DLD1 (cell line): Measurements from ENCODE around the gene SESTD1.
"Not testable (repeated sequence)": the region's sequence is repeated elsewhere in the genome, so short reads cannot be mapped to it uniquely, and the experiment has no call there.

ENCODE experiments used
- in situ Hi-C: cut with HindIII; loops from 2 replicates; pipeline ENCODE4 v1.10.0; 2017; ENCODE audit warnings: low sequenced_read_pairs

Gene SESTD1

DNA sequence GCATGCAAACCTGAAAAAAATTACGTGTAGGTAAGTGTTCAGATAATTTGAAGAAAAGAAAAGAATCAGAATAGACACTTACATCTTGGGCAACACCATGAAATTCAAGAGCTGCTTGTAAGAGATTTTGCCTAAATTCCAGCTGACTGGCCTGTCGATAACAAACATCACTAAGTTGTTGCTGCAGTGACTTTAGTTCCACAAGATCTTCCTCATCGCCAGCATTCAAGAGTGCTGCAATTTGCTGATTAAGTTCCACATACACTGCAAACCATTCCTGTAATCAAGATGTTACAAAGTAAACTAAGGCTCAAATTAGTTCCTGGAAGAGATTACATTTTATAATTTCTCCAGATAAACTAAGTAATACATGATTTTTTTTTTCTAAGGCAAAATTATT is 140.3 kb downstream of the SESTD1 start:
- in situ Hi-C loops, result no loop called here

DNA sequence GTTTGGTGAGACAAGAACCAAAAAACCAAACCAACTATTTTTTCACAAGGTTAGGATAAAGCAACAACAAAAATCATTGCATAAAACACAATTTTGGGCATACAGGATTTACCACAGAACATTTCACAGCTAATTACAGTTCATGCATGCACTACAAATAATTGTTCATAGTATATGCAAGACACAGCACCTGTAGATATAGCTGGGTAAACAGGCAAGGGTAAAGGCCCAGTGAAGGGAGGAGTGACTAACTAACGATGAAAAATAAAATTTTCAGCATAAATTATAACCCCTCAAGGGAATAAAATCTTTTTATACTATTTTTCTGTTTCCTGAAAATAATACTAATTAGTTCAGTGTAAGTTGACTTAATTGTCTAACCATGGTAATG is 141.4 kb downstream of the SESTD1 start:
- in situ Hi-C loops, result no loop called here

GRCh38 chr2:179107737-179108136 is 156.9 kb downstream of the SESTD1 start:
- in situ Hi-C loops, result no loop called here

DNA sequence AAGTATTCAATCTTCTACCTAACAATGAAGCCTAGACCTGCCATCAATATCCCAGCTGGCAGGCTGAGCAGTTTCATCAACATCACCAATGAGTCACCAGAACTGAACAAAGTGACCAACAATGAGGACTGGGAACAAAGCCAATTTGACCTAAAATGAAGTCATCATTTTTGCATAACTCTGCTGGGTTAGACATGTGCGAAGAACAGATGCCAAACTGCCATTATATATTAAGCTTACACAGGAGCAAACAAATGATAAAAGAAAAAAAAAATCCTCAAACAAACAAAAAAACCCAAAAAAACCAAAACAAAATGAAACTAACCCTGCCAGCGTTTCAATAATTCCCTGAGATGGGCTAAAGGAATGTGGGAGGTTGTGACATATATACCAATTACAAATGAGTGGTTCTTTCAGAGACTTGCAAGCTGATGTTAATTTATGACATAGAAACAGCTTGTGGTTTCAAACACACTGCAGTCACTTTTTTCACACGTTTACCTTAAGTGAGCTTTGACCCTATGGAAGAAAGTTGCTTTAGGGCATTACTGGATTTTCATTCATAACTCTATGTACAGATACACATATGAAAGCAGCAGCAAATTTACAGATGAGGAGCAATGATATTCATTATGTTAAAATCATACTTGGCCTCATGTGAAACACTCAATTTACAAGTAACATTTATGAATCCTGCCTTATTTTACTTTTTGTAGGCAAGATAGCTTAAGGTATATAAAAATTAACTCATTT is 157.8 kb downstream of the SESTD1 start:
- in situ Hi-C loops, result no loop called here

- in situ Hi-C loops, result no loop called here
Measured at GRCh38 chr2:179106342-179106675, 158.3 kb downstream of the SESTD1 start.

- in situ Hi-C loops, result no loop called here
Measured at GRCh38 chr2:179104736-179105135, 159.9 kb downstream of the SESTD1 start.

DNA sequence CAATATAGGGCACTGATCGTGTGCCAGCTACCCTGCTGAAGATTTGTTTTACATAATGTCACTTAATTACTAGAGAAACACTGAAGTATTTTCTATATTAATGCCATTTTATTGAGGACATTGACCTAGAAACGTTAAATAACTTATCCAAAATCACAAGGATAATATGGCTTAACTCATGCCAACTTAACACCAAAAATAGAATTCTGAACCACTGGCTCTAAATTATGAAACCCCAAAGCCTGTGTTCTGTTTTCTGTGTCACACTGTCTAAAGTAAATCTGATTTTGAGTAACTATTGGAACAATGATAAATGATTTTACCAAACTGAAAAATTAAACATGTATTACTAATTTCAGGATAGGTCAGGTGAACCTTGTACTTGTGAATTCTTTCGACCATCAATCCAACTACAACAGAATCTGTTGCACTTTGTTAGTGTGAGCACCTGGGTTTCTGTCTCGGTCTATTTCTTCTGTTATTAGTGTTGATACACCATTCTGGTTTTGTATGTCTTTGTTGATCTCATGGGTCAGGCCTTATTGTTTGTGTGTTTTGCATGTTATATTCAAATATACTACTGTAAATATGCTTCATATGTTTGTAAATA is 166.4 kb downstream of the SESTD1 start:
- in situ Hi-C loops, result no loop called here

DNA sequence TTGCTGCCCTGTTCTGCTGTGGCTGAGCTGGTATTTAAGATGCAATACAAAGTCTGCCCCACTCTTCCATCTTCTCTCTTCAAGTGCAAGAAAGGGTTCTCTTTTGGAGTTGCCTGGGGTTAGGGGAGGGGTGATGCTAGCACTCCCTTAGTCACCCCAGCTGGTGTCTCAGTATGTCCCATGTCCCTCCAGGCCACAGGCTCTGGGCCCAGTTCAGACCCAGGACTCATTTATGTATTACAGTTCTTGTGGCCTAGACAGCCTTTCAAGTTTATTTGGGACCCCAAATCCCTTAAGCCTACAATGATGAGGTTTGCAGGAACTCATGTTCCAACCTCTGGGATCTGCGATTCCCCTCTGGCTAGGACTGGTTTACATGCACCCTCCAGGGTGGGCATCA is 167.5 kb downstream of the SESTD1 start:
- in situ Hi-C loops, result no loop called here

DNA sequence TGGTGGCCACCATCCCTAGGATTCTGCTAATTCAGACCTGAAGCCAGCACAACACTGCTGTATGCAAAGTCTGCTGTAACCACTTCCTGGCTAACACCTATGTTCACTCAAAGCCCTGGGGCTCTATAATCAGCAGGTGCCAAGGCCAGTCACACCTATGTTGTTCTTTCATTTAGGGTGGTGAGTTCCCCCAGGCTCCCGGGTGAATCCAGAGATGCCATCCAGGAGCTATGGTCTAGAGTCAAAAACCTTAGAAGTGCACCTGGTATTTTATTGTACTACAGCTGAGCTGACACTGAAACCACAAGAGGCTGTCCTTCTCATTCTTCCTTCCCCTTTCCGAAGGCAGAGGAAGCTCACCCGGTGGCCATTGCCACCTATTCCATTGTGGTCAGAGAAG is 168.5 kb downstream of the SESTD1 start:
- in situ Hi-C loops, result no loop called here

DNA sequence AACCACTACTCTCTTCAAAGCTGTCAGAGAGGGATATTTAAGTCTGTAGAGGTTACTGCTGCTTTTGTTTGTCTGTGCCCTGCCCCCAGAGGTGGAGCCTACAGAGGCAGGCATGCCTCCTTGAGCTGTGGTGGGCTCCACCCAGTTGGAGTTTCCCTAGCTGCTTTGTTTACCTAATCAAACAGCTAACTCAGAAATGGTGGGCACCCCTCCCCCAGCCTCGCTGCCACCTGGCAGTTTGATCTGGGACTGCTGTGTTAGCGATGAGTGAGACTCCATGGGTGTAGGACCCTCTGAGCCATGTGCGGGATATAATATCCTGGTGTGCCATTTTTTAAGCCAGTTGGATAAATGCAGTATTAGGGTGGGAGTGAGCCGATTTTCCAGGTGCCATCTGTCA is 171.7 kb downstream of the SESTD1 start:
- in situ Hi-C loops, result not testable (repeated sequence)

- in situ Hi-C loops, result no loop called here
Measured at GRCh38 chr2:179082697-179083096, 181.9 kb downstream of the SESTD1 start.

DNA sequence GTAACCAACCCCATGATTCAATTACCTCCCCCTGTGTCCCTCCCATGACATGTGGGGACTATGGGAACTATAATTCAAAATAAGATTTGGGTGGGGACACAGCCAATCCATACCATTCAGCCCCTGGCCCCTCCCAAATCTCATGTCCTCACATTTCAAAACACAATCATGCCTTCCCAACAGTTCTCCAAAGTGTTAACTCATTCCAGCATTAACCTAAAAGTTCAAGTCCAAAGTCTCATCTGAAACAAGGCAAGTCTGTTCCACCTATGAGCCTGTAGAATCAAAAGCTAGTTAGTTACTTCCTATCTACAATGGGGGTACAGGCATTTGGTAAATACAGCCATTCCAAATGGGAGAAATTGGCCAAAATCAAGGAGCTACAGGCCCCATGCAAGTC is 182.7 kb downstream of the SESTD1 start:
- in situ Hi-C loops, result no loop called here

DNA sequence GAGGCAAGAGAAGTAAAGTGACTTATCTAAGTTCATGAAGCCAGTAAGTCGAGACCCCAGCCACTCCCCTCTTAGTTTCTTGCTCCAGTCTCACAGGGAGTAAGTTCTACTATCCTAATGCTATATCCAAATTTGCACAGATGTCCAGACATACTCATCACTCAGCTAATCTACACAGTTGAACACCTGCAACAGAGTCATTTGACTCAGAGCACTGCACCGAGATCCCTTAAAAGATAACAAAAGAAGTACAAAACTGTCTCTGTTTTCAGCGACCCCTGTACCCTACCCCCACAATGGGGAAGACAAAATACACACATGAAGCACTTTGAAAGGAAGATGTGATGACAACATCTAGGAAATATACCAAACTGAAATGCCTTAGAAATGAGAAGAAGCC is 192.1 kb downstream of the SESTD1 start:
- in situ Hi-C loops, result no loop called here

DNA sequence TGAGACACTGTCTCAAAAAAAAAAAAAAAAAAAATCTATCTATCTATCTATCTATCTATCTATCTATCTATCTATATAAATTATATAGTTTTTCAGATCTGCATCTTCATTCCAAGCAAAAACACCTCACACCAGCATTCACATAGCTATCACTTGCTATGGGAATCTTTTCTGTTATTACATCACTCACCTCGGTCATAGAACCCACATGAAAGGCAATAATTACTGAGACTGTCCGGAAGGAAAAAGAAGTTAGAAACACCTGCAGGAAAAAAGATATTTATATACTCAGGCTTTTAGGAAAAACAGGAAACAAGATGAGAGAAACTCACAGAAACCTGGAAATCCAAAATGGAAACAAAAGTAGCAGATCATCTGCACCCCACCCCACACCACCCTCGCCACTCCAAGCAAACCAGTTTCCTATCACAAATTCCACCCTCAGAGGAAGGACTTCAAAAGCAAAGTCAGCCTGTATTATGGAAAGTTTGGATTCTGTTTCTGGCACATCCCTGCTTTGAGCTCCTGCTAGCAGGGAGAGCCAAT is 192.7 kb downstream of the SESTD1 start:
- in situ Hi-C loops, result no loop called here

DNA sequence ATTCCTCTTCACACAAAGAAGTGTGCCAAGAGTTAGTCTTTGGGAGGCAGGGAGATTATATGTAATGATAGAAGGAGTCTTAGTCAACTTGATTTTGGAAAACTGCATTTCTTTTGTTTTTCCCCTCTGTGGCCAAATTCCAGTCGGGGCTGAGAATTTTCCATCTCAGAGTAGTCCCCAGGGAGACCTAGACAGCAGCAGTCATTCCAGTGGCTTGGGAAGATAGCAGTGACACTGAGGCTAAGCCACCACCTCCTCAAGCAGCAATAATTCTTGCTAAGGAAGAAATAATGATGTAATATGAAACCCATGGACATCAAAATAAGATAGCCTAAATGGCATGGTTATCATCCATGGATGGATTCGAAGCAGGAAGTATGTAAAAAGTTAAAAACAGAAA is 193.7 kb downstream of the SESTD1 start:
- in situ Hi-C loops, result no loop called here

DNA sequence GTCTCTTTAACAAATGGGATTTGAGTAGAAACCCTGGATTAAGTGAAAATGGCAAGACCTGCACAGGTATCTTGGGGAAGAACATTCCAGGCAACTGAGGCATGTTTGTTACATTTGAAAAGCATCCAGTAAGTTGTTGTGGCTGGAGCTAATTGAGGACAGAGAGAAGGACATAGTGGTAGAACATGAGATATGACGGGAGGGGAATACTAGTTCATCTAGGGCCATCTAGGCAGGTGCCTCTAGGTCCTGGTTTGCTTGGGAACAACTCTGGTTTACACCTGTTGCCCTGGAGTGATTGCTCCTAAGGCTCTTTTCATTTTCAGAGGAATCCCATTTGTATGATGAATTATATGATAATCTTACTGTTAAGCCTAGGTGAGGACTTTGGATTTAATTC is 194.9 kb downstream of the SESTD1 start:
- in situ Hi-C loops, result no loop called here

DNA sequence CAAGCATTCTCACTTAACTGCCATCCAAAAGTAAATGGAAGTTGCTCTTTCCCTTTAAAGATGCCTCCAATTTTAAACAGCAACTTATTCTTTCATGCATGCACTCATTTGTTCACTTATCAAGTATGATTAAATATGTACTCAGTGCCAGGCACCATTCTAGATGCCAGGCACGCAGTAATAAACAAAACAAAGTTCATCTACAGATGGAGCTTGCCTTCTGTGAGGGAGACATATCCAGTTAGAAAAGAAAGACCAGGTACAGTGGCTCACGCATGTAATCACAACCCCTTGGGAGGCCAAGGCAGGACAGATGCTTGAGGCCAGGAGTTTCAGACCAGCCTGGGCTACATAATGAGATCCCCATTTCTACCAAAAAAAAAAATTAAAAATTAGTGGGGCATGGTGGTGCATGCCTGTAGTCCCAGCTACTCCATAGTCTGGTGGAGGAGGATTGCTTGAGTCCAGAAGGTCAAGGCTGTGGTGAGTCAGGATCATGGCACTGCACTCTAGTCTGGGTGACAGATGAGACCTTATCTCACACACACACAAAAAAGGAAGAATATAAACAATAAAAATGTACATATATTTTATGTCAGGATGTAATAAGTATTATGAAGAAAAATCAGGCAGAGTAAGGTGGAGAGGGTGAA is 195.5 kb downstream of the SESTD1 start:
- in situ Hi-C loops, result no loop called here

DNA sequence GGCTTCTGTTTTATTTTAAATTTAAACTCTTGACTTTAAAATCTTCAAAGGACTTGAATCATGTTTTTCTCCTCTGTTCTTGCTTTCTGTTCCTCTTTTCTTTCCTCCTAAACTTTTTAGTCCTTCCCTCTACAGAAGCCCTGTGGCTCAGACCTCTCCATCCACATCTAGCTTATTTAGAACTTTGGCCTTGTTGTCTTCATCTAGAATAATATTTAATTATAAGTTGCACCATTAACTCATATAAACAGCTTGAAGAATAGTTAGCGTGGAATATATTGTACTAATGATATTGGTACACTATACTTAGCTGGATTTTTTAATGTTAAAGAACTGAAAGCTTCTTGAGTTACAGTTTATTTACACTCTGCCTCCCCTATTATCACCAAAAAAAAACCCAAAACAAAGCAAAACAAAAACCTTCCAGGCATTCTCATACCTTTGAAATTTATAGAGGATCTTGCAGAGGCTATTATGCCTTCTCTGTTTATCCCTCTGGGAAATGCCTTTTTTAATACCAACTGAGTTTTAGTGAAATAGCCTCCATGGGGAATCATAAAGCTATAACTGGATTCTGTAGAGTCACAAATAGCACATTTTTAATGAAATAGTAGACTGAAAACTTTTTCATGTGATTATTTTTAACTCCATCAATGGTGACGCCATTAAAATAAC is 205.5 kb downstream of the SESTD1 start:
- in situ Hi-C loops, result no loop called here

DNA sequence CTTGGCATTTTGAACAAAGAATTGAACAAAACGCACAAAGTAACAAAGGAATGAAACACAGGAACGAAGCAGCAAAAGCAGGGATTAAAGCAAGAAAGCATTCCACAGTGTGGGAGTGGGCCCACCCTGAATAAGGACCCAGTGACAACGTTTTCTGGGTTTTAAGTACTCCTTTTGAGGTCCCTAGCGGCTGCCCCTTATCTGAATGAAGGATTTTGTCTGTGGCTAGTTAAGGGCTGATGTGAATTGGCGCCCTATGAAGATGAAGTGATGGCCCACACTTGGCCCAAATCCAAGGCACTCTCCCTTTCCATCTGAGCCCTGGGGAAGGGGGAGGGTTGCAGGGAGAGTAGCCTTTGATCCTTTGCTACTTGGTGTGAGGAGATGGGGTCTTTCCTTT is 206.9 kb downstream of the SESTD1 start:
- in situ Hi-C loops, result no loop called here

DNA sequence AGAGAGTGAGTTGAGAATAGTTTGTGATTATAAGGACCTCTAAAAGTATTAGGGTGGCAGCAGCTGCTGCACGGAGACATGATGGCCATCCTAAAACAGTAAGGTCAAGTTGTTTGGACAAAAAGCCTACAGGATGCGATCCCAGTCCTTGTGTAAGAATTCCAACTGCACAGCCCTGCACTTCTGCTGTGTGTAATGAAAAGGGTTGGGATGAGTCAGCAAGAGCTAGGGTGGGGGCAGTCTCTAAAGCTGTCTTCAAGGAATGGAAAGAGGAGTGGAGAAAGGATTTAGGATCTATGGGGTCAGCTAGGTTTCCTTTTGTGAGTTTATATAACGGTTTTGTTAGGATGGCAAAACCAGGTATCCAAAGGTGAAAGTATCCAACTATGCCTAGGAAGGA is 211.1 kb downstream of the SESTD1 start:
- in situ Hi-C loops, result not testable (repeated sequence)
